Measurements from ENCODE around the gene LPP.

The LPP gene

DNA sequence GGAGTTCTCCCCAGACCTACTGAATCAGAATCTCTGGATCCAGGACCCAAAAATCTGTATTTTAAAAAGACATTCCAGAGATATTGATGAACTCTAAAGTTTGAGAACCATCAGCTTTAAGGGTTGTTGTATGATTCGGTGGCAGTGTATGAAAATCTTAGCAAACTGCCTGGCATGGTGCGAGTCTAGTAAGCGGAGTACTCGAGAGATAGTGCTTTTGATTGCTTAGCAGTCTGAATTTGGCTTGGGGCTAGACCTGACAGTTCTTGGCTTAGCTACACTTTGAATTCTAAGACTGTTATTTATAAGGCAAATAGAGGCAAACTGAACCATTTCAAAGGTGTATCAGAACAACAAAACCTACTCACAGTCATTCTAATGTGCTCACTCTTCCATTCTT lies 329.0 kb downstream of the LPP start:
- no peak for ATAC-seq (ENCODE audit: low read depth)
- H3K27me3 ChIP-seq (ENCODE audit: insufficient read depth, poor library complexity, severe bottlenecking), result no peaks in the 10 kb centered on the region
- no peak for DNase-seq (ENCODE audit: low spot score)

DNA sequence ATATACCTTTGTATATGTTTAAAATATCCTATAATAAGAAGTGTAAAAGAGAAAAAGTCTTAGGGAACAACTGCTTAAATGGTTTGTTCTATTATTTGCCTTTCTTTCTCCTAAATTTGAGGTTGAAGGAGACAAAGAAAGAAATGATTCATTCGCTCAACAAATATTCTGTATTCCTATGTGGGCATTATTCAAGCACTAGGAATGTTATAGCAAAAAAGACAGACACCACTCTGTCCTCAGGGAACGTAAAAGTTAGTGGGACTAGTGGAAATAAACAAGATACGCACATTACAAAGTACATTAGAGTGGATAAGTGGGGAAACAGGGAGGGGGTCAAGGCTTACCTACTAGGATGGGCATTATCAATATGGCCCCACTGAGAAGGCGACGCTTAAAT lies 332.2 kb downstream of the LPP start:
- DNase-seq (ENCODE audit: low spot score) (no peak), ATAC-seq (ENCODE audit: low read depth) (peak; percentile 54; the same call in 1 of the 3 replicates)
- peaks cover 6% of the 10 kb centered on the region for H3K4me1 ChIP-seq (ENCODE audit: insufficient read depth, poor library complexity, severe bottlenecking)
- H3K36me3 ChIP-seq (ENCODE audit: low read depth), result 0 out of 2 replicates have a peak, but pooled peaks cover 4% of the 10 kb centered on the region
- H3K4me3 ChIP-seq (ENCODE audit: severe bottlenecking), result no peak overlapping the region
- no peaks in the 10 kb centered on the region for H3K9me3 ChIP-seq (ENCODE audit: severe bottlenecking)
- peak overlapping the region; percentile 24 for H3K27ac ChIP-seq (ENCODE audit: poor library complexity, severe bottlenecking)
- H3K27me3 ChIP-seq (ENCODE audit: insufficient read depth, poor library complexity, severe bottlenecking), result no peaks in the 10 kb centered on the region
- TF ChIP-seq, protein P1, sequence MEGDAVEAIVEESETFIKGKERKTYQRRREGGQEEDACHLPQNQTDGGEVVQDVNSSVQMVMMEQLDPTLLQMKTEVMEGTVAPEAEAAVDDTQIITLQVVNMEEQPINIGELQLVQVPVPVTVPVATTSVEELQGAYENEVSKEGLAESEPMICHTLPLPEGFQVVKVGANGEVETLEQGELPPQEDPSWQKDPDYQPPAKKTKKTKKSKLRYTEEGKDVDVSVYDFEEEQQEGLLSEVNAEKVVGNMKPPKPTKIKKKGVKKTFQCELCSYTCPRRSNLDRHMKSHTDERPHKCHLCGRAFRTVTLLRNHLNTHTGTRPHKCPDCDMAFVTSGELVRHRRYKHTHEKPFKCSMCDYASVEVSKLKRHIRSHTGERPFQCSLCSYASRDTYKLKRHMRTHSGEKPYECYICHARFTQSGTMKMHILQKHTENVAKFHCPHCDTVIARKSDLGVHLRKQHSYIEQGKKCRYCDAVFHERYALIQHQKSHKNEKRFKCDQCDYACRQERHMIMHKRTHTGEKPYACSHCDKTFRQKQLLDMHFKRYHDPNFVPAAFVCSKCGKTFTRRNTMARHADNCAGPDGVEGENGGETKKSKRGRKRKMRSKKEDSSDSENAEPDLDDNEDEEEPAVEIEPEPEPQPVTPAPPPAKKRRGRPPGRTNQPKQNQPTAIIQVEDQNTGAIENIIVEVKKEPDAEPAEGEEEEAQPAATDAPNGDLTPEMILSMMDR (IDR thresholded peaks at IDR 0.05; ENCODE audit: poor library complexity, severe bottlenecking), result no peak

More for the DNA sequence above, 329.0 kb downstream of the LPP start:
- Histone ChIP-seq H3K27ac (ENCODE audit: poor library complexity, severe bottlenecking) (no peak overlapping the region), H3K4me1 (ENCODE audit: insufficient read depth, poor library complexity, severe bottlenecking) (peaks cover 6% of the 10 kb centered on the region), H3K36me3 (ENCODE audit: low read depth) (0 out of 2 replicates have a peak, but pooled peaks cover 4% of the 10 kb centered on the region), H3K9me3 (ENCODE audit: severe bottlenecking) (no peaks in the 10 kb centered on the region), H3K4me3 (ENCODE audit: severe bottlenecking) (no peak overlapping the region)
- TF ChIP-seq, protein P1 (IDR thresholded peaks at IDR 0.05; ENCODE audit: poor library complexity, severe bottlenecking), result no peak

DNA sequence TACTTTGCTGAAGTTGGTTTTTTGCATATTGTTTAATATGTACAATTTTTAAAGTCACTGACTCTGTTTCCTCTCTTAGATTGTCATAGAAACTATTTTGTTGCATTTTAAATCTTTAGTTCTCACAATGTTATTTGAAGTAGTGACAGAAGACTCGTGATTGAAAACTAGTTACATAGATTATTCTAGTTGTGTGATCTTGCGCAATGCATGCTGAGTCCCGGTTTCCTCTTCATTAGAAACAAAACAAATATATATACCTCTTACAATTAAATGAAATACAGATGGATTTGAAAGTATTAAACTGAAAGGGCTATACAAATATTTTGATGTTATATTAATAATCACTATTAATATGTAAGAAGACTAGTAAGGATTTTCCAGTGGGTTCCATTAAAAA lies 333.0 kb downstream of the LPP start:
- Histone ChIP-seq H3K4me3 (ENCODE audit: severe bottlenecking) (no peak overlapping the region), H3K27me3 (ENCODE audit: insufficient read depth, poor library complexity, severe bottlenecking) (no peaks in the 10 kb centered on the region), H3K27ac (ENCODE audit: poor library complexity, severe bottlenecking) (no peak overlapping the region), H3K36me3 (ENCODE audit: low read depth) (0 out of 2 replicates have a peak, but pooled peaks cover 4% of the 10 kb centered on the region), H3K4me1 (ENCODE audit: insufficient read depth, poor library complexity, severe bottlenecking) (peaks cover 6% of the 10 kb centered on the region), H3K9me3 (ENCODE audit: severe bottlenecking) (no peaks in the 10 kb centered on the region)
- TF ChIP-seq, protein P1 (IDR thresholded peaks at IDR 0.05; ENCODE audit: poor library complexity, severe bottlenecking), result no peak
- ATAC-seq (ENCODE audit: low read depth) (no peak), DNase-seq (ENCODE audit: low spot score) (no peak)

DNA sequence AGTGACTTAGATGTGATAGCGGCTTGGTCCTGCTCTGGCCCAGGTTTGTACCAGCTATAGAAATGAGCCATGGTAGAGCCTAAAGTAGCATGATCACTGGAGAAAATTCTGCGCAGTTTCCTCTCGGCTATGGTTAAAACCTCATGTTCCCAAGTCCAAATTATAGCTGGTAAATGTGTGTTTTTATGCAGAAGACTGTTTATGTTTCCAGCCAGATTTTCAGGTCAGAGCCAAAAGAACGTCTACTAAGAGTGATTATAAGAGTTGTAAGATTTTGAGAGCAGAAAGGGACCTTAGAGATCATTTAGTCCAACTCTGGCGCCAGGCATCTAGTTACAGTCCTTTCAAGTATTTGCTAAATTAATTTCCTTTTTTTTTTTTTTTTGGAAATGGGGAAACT lies 333.7 kb downstream of the LPP start:
- Histone ChIP-seq H3K9me3 (ENCODE audit: severe bottlenecking) (no peaks in the 10 kb centered on the region), H3K4me3 (ENCODE audit: severe bottlenecking) (no peak overlapping the region), H3K36me3 (ENCODE audit: low read depth) (0 out of 2 replicates have a peak, but pooled peaks cover 4% of the 10 kb centered on the region), H3K27me3 (ENCODE audit: insufficient read depth, poor library complexity, severe bottlenecking) (no peaks in the 10 kb centered on the region), H3K4me1 (ENCODE audit: insufficient read depth, poor library complexity, severe bottlenecking) (peaks cover 6% of the 10 kb centered on the region), H3K27ac (ENCODE audit: poor library complexity, severe bottlenecking) (no peak overlapping the region)
- DNase-seq (ENCODE audit: low spot score) (no peak), ATAC-seq (ENCODE audit: low read depth) (no peak)
- TF ChIP-seq, protein P1 (IDR thresholded peaks at IDR 0.05; ENCODE audit: poor library complexity, severe bottlenecking), result no peak

DNA sequence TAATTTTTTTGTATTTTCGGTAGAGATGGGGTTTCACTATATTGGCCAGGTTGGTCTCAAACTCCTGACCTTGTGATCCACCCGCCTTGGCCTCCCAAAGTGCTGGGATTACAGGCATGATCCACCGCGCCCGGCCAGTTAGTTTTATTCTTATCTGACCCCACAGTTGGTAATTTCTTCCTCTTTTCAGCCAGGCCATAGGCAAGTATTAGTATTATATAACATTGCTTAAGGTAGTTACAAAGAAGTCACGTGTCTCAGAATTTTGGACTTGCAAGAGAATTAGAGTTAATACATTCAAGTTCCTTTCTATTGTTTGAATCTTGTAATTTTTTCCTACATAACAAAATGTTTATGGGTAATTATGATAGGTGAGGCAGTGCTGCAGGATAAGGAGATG lies 334.8 kb downstream of the LPP start:
- Histone ChIP-seq H3K4me1 (ENCODE audit: insufficient read depth, poor library complexity, severe bottlenecking) (peaks cover 6% of the 10 kb centered on the region), H3K4me3 (ENCODE audit: severe bottlenecking) (no peak overlapping the region), H3K27ac (ENCODE audit: poor library complexity, severe bottlenecking) (no peak overlapping the region), H3K27me3 (ENCODE audit: insufficient read depth, poor library complexity, severe bottlenecking) (no peaks in the 10 kb centered on the region), H3K36me3 (ENCODE audit: low read depth) (0 out of 2 replicates have a peak, but pooled peaks cover 4% of the 10 kb centered on the region), H3K9me3 (ENCODE audit: severe bottlenecking) (no peaks in the 10 kb centered on the region)
- TF ChIP-seq, protein P1 (IDR thresholded peaks at IDR 0.05; ENCODE audit: poor library complexity, severe bottlenecking), result no peak
- no peak for ATAC-seq (ENCODE audit: low read depth)
- DNase-seq (ENCODE audit: low spot score), result no peak
